Gastroesophageal sphincter (tissue), 3 donors: Measurements from ENCODE around the gene SREBF2.

Experiments used
- CTCF ChIP-seq, 4 experiments: fragments of 200-600 bp in 2 of 4; fragments of 450-650 bp in 2 of 4; sonication (generic) in 1 of 4; IDR thresholded peaks; one replicate each; pipeline ENCODE4 v1.5.1; 2017 to 2019; ENCODE audit warnings: antibody characterized with exemption in 4 of 4, mild to moderate bottlenecking in 2 of 4, moderate library complexity in 2 of 4
- EP300 ChIP-seq: sonication (generic); formaldehyde crosslinking; IDR thresholded peaks from one replicate; pipeline ENCODE4 v1.6.1; 2017; ENCODE audit warnings: antibody characterized with exemption, mild to moderate bottlenecking
- POLR2A ChIP-seq, 2 donors: fragments of 450-650 bp; IDR thresholded peaks; one replicate each; pipeline ENCODE4 v1.6.1; 2017; ENCODE audit warnings: antibody characterized with exemption in 2 of 2, mild to moderate bottlenecking in 2 of 2, moderate library complexity in 1 of 2
- POLR2AphosphoS5 ChIP-seq: sonication (generic); formaldehyde crosslinking; IDR thresholded peaks from one replicate; pipeline ENCODE4 v1.6.1; 2017; ENCODE audit warnings: antibody characterized with exemption

GRCh38 chr22:41857155-41857859 lies 24.4 kb downstream of the SREBF2 start:
- TF ChIP-seq CTCF (IDR thresholded peaks at IDR 0.05) (peak in 3 of 4 experiments; percentile 53 to 67 (median 59)), EP300 (no peak), POLR2A (IDR thresholded peaks at IDR 0.05) (no peak), POLR2AphosphoS5 (no peak)
